Adrenal gland (tissue), 12 donors: ENCODE results near the gene DST. TPM values are rescaled to one million over a fixed set of nuclear protein-coding genes. Genes with fewer than 3 reads are reported as not detected.
A peak's percentile ranks its signal among the peaks of the same experiment; 100 is the strongest.

ENCODE experiments used
- DNase-seq, 7 donors: peaks; one replicate each; pipeline ENCODE4 v3.0.0-alpha.2; 2019 to 2020
- H3K27ac ChIP-seq, 5 donors: fragments of 200-600 bp; sonication (generic) in 4 of 5; 1 replicate in 3 of 5; 2 replicates in 2 of 5; pipeline versions ENCODE4 v1.5.1 to v1.8.0; 2016 to 2020; ENCODE audit warnings: mild to moderate bottlenecking in 1 of 5
- H3K27me3 ChIP-seq: fragments of 200-600 bp; 2 replicates; pipeline ENCODE4 v1.8.0; 2021
- H3K36me3 ChIP-seq, 2 donors: fragments of 200-600 bp; replicated peaks in 1 of 2; 1 replicate in 1 of 2; 2 replicates in 1 of 2; pipeline versions ENCODE4 v1.5.1 to v1.8.0; 2018 to 2022
- H3K4me1 ChIP-seq, 2 donors: fragments of 200-600 bp; replicated peaks in 1 of 2; 1 replicate in 1 of 2; 2 replicates in 1 of 2; pipeline versions ENCODE4 v1.5.1 to v1.8.0; 2018 to 2021
- H3K4me3 ChIP-seq, 4 donors: fragments of 200-600 bp; sonication (generic) in 3 of 4; one replicate each; pipeline ENCODE4 v1.5.1; 2016 to 2018
- H3K9me3 ChIP-seq, 3 donors: fragments of 200-600 bp; sonication (generic) in 1 of 3; replicated peaks in 1 of 3; 1 replicate in 2 of 3; 2 replicates in 1 of 3; pipeline versions ENCODE4 v1.5.1 to v1.8.0; 2016 to 2021
- CTCF ChIP-seq, 6 experiments: fragments of 450-650 bp in 4 of 6; fragments of 200-600 bp in 2 of 6; sonication (generic) in 1 of 6; IDR thresholded peaks; 1 replicate in 5 of 6; 2 replicates in 1 of 6; pipeline versions ENCODE4 v1.5.1 to v1.8.0; 2016 to 2021; ENCODE audit warnings: antibody characterized with exemption in 6 of 6, mild to moderate bottlenecking in 2 of 6, moderate library complexity in 1 of 6
- POLR2A ChIP-seq, 2 donors: fragments of 450-650 bp; IDR thresholded peaks; one replicate each; pipeline ENCODE4 v1.6.1; 2017; ENCODE audit warnings: antibody characterized with exemption in 2 of 2, mild to moderate bottlenecking in 2 of 2, moderate library complexity in 1 of 2
- WGBS, 4 donors: extraction: QIAGEN DNeasy Blood & Tissue Kit in 2 of 4; methylation state at CpG; one replicate each; pipeline versions ENCODE4 v1.1.5 to v1.1.7; 2013 to 2017; 5-methylcytosine and 5-hydroxymethylcytosine counted together
- intact Hi-C, 2 donors: fragments of 100-400 bp; cut with DNase I; formaldehyde crosslinking; loops; one replicate each; pipeline versions ENCODE4 v1.14.1 to v1.15.0; 2022 to 2023
- polyA plus RNA-seq, 3 donors: library from polyadenylated mRNA; stranded (reverse); fragments of 200-250 nt in 2 of 3; fragments of 350-450 nt in 1 of 3; fragmentation: Illumina TruSeq in 1 of 3; extraction: RNeasy Lipid Tissue Mini Kit (QIAGEN cat#74804) in 1 of 3; gene quantifications; one replicate each; pipeline ENCODE4 v1.2.3, GENCODE V29; 2013 to 2014
- total RNA-seq, 9 donors: library from RNA; depleted of rRNA in 4 of 9; stranded (reverse); fragments of >200 nt in 4 of 9; fragments of 120-200 nt in 1 of 9; fragmentation: NEBNext Ultra II Directional in 1 of 9; extraction: Animal tissue kit (Norgen Biotek cat#: 25700) in 1 of 9; gene quantifications; one replicate each; pipeline versions ENCODE4 v1.1.0 to v1.2.4, GENCODE V29; 2013 to 2023
- donor health status: healthy with polysubstance abuse.
- donor health status: Bipolar disorder and iron deficiency.
- donor health status: DM: yes; HTN: yes; CAD: no.
- donor health status: DM: no; HTN: no; CAD: no.
- donor health status: DM: no; HTN: no; CAD: no.
- donor health status: DM: yes; HTN: yes; CAD: no.

Gene DST
- total and polyA plus RNA-seq, 12 donors, result 105 to 418 (median 265) TPM

- no peak for DNase-seq
- Histone ChIP-seq H3K4me1 (peaks cover 18 to 38% of the 10 kb centered on the region in 2 donors), H3K9me3 (no peaks in the 10 kb centered on the region), H3K27me3 (no peaks in the 10 kb centered on the region), H3K4me3 (no peak overlapping the region), H3K27ac (no peak overlapping the region), H3K36me3 (no peaks in the 10 kb centered on the region)
- intact Hi-C loops, result no loop called here
- TF ChIP-seq CTCF (IDR thresholded peaks at IDR 0.05), result no peak
- TF ChIP-seq POLR2A (IDR thresholded peaks at IDR 0.05), result no peak
- WGBS, 4 donors, result 90 to 100% (median 97%) methylated on average over 1 of the region's 1 CpG
These were observed 95.0 kb downstream of the DST start for GRCh38 chr6:56547687-56548086.

- H3K4me3 ChIP-seq, result peak overlapping the region in 3 of 4 donors; percentile 28 to 51 (median 46)
- peak; percentile 80 to 99 for TF ChIP-seq POLR2A (IDR thresholded peaks at IDR 0.05)
- peak in 5 of 6 experiments; percentile 18 to 46 (median 34) for TF ChIP-seq CTCF (IDR thresholded peaks at IDR 0.05)
- intact Hi-C loops, result no loop called here
- 0 to 1% (median 1%) methylated on average over 13 to 50 of the region's 50 CpGs for WGBS, 4 donors
- H3K4me1 ChIP-seq, result peaks cover 17 to 44% of the 10 kb centered on the region in 2 donors
- peak overlapping the region; percentile 83 to 97 (median 93) for H3K27ac ChIP-seq
- H3K36me3 ChIP-seq, result no peaks in the 10 kb centered on the region
- no peaks in the 10 kb centered on the region for H3K9me3 ChIP-seq
- peak; percentile 92 to 98 (median 97) for DNase-seq
- no peaks in the 10 kb centered on the region for H3K27me3 ChIP-seq
These were observed 100.0 kb downstream of the DST start for GRCh38 chr6:56542364-56543331.

- no peaks in the 10 kb centered on the region for H3K9me3 ChIP-seq
- H3K27ac ChIP-seq, result peak overlapping the region; percentile 83 to 97 (median 93)
- DNase-seq, result no peak
- WGBS, 4 donors, result 1 to 4% (median 2%) methylated on average over 3 of the region's 3 CpGs
- peaks cover 17 to 52% of the 10 kb centered on the region in 2 donors for H3K4me1 ChIP-seq
- no peak for TF ChIP-seq POLR2A (IDR thresholded peaks at IDR 0.05)
- TF ChIP-seq CTCF (IDR thresholded peaks at IDR 0.05), result no peak
- intact Hi-C loops, result no loop called here
- peak overlapping the region in 1 of 4 donors; percentile 51 for H3K4me3 ChIP-seq
- no peaks in the 10 kb centered on the region for H3K27me3 ChIP-seq
- H3K36me3 ChIP-seq, result no peaks in the 10 kb centered on the region
These were observed 100.8 kb downstream of the DST start for GRCh38 chr6:56541741-56542360.

- TF ChIP-seq CTCF (IDR thresholded peaks at IDR 0.05) (no peak), POLR2A (IDR thresholded peaks at IDR 0.05) (peak in 1 of 2 donors; percentile 57)
- H3K27ac ChIP-seq, result peak overlapping the region; percentile 56 to 96 (median 92)
These were observed 101.6 kb downstream of the DST start for GRCh38 chr6:56541030-56541600.

More at GRCh38 chr6:56541030-56541600, 101.6 kb downstream of the DST start:
- DNase-seq, result peak in 1 of 7 donors; percentile 26
- Histone ChIP-seq H3K4me1 (peaks cover 20 to 60% of the 10 kb centered on the region in 2 donors), H3K4me3 (peak overlapping the region in 1 of 4 donors; percentile 51), H3K27me3 (no peaks in the 10 kb centered on the region), H3K36me3 (peaks cover 0 to 4% of the 10 kb centered on the region in 2 donors), H3K9me3 (no peaks in the 10 kb centered on the region)
- 19 to 25% (median 24%) methylated on average over 11 of the region's 11 CpGs for WGBS, 4 donors
- intact Hi-C loops, result no loop called here
